Loucy (cell line): ENCODE results near the gene SETX.

Experiments
- H2AFZ ChIP-seq: fragments of 200-600 bp; sonication (generic); 2 replicates; pipeline ENCODE4 v1.6.0; 2016; ENCODE audit warnings: antibody characterized with exemption, mild to moderate bottlenecking, low read length, moderate library complexity
- H3F3A ChIP-seq: fragments of 200-600 bp; 2 replicates; pipeline ENCODE4 v1.6.0; 2016; ENCODE audit warnings: antibody characterized with exemption, low read depth, mild to moderate bottlenecking
- H3K27me3 ChIP-seq: fragments of 200-600 bp; sonication (generic); 2 replicates; pipeline ENCODE4 v1.6.1; 2014; ENCODE audit warnings: low read length, mild to moderate bottlenecking; ENCODE audit not compliant: insufficient read depth, poor library complexity, severe bottlenecking
- H3K36me3 ChIP-seq: fragments of 200-600 bp; sonication (generic); 2 replicates; pipeline ENCODE4 v1.6.1; 2016; ENCODE audit warnings: low read length; ENCODE audit not compliant: insufficient read depth
- H3K4me1 ChIP-seq: fragments of 200-600 bp; sonication (generic); 2 replicates; pipeline ENCODE4 v1.5.1; 2014; ENCODE audit warnings: low read length, mild to moderate bottlenecking; ENCODE audit not compliant: insufficient read depth, poor library complexity, severe bottlenecking
- H3K4me2 ChIP-seq: fragments of 200-600 bp; sonication (generic); 2 replicates; pipeline ENCODE4 v1.6.0; 2014; ENCODE audit warnings: antibody characterized with exemption, low read length, low read depth, mild to moderate bottlenecking; ENCODE audit not compliant: poor library complexity, severe bottlenecking
- H3K4me3 ChIP-seq: fragments of 200-600 bp; sonication (generic); 2 replicates; pipeline ENCODE4 v1.5.1; 2014; ENCODE audit warnings: low read length, mild to moderate bottlenecking, mixed read lengths; ENCODE audit not compliant: poor library complexity, severe bottlenecking
- H3K79me2 ChIP-seq: fragments of 200-600 bp; sonication (generic); 2 replicates; pipeline ENCODE4 v1.6.1; 2014; ENCODE audit warnings: low read length; ENCODE audit not compliant: insufficient read depth
- H3K9ac ChIP-seq: fragments of 200-600 bp; sonication (generic); 2 replicates; pipeline ENCODE4 v1.6.0; 2014; ENCODE audit warnings: mild to moderate bottlenecking, low read depth, low read length, moderate library complexity; ENCODE audit not compliant: poor library complexity, severe bottlenecking
- H3K9me2 ChIP-seq: fragments of 200-600 bp; sonication (generic); replicated peaks from 2 replicates; pipeline ENCODE4 v1.6.1; 2016; ENCODE audit warnings: low read depth, low read length, mixed read lengths
- H3K9me3 ChIP-seq: fragments of 200-600 bp; sonication (generic); 2 replicates; pipeline ENCODE4 v1.6.1; 2014; ENCODE audit warnings: mild to moderate bottlenecking, antibody characterized with exemption, low read length, low read depth; ENCODE audit not compliant: insufficient read depth
- H4K20me1 ChIP-seq: fragments of 200-600 bp; sonication (generic); 2 replicates; pipeline ENCODE4 v1.6.0; 2014; ENCODE audit warnings: antibody characterized with exemption, low read length, mild to moderate bottlenecking; ENCODE audit not compliant: insufficient read depth, poor library complexity, severe bottlenecking
- EZH2phosphoT487 ChIP-seq: fragments of 200-600 bp; IDR thresholded peaks from 2 replicates; pipeline ENCODE4 v1.6.1; 2018; ENCODE audit warnings: antibody characterized with exemption, mild to moderate bottlenecking, moderate library complexity, borderline replicate concordance
- TF ChIP-seq, protein P1 (sequence below): fragments of 200-600 bp; sonication (generic); conservative IDR thresholded peaks from 2 replicates; pipeline ENCODE4 v1.5.1; 2014; ENCODE audit warnings: mild to moderate bottlenecking, antibody characterized with exemption, low read length

SETX gene

DNA sequence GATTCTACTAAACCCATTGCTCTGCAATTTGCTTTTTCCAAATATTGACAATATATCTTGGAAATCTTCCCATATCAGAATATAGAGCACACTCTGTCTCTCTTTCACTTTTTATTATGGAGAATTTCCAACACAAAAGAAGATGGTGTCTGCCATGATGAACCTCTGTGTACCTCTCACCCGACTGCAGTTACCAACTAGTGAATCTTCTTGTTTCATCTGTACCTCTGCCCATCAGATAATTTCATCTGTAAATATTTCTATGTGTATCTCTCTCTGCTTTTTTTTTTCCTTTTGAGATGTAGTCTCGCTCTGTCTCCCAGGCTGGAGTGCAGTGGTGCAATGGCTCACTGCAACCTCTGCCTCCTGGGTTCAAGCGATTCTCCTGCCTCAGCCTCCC, 130.1 kb downstream of the SETX start:
- H3K9ac ChIP-seq, result no peak overlapping the region
- TF ChIP-seq EZH2phosphoT487, result no peak
- TF ChIP-seq, protein P1, sequence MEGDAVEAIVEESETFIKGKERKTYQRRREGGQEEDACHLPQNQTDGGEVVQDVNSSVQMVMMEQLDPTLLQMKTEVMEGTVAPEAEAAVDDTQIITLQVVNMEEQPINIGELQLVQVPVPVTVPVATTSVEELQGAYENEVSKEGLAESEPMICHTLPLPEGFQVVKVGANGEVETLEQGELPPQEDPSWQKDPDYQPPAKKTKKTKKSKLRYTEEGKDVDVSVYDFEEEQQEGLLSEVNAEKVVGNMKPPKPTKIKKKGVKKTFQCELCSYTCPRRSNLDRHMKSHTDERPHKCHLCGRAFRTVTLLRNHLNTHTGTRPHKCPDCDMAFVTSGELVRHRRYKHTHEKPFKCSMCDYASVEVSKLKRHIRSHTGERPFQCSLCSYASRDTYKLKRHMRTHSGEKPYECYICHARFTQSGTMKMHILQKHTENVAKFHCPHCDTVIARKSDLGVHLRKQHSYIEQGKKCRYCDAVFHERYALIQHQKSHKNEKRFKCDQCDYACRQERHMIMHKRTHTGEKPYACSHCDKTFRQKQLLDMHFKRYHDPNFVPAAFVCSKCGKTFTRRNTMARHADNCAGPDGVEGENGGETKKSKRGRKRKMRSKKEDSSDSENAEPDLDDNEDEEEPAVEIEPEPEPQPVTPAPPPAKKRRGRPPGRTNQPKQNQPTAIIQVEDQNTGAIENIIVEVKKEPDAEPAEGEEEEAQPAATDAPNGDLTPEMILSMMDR, result no peak
- no peak overlapping the region for H3K4me3 ChIP-seq
- H3K79me2 ChIP-seq, result peaks cover 15% of the 10 kb centered on the region; the same call in 1 of the 2 replicates
- H3K4me2 ChIP-seq, result no peak overlapping the region
- H3K4me1 ChIP-seq, result no peaks in the 10 kb centered on the region
- no peaks in the 10 kb centered on the region for H3F3A ChIP-seq
- H3K27me3 ChIP-seq, result no peaks in the 10 kb centered on the region
- H2AFZ ChIP-seq, result no peak overlapping the region
- H3K9me2 ChIP-seq, result no peaks in the 10 kb centered on the region
- H3K36me3 ChIP-seq, result peaks cover 42% of the 10 kb centered on the region; the same call in 1 of the 2 replicates
- no peaks in the 10 kb centered on the region for H3K9me3 ChIP-seq
- H4K20me1 ChIP-seq, result no peaks in the 10 kb centered on the region

DNA sequence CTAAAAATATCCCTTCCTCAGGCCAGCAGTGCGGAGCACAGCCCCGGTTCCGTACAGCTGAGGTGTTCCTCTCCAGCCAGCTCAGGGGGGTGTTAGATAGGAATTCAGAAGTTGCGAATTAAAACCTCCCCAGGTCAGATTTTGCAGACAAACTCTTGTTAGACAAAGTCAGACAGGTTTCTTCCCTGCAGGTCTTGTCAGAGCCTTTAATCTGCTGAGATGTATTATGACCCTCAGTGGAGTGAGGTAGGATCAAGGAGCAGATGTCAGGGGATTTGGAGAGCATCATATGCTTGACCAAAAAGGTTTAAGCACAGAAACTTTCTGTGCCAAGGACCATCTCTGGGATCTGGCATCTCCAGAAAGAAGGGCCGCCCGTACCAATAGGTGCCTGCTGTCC, 132.8 kb downstream of the SETX start:
- H3K27me3 ChIP-seq, result no peaks in the 10 kb centered on the region
- H3K9me2 ChIP-seq, result no peaks in the 10 kb centered on the region
- H3K36me3 ChIP-seq, result peaks cover 24% of the 10 kb centered on the region; the same call in 1 of the 2 replicates
- H2AFZ ChIP-seq, result no peak overlapping the region
- H3F3A ChIP-seq, result no peaks in the 10 kb centered on the region
- H3K4me3 ChIP-seq, result no peak overlapping the region
- TF ChIP-seq EZH2phosphoT487, result no peak
- TF ChIP-seq, protein P1, result no peak
- no peaks in the 10 kb centered on the region for H3K4me1 ChIP-seq
- no peaks in the 10 kb centered on the region for H4K20me1 ChIP-seq
- H3K9me3 ChIP-seq, result no peaks in the 10 kb centered on the region
- peaks cover 21% of the 10 kb centered on the region; the same call in 1 of the 2 replicates for H3K79me2 ChIP-seq
- no peak overlapping the region for H3K4me2 ChIP-seq
- H3K9ac ChIP-seq, result no peak overlapping the region

DNA sequence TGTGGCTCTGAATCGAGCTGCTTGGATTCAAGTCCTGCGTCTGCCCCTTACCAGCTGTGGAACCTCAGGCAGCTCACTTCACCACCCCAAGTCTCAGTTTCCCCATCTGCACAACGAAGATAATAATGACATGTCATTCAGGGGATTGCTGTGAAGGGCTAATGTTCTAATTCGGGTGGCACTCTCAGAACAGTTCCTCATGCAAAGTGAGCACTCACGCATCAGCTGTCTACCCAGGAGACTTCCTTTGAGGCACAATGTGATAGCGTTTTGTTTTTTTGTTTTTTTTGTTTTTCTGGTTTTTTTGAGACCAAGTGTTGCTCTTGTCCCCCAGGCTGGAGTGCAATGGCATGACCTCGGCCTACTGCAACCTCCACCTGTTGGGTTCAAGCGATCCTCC, 136.6 kb downstream of the SETX start:
- no peaks in the 10 kb centered on the region for H3K4me1 ChIP-seq
- H3K9me2 ChIP-seq, result no peaks in the 10 kb centered on the region
- H3K9me3 ChIP-seq, result no peaks in the 10 kb centered on the region
- H3K36me3 ChIP-seq, result peaks cover 13% of the 10 kb centered on the region; the same call in 1 of the 2 replicates
- no peaks in the 10 kb centered on the region for H4K20me1 ChIP-seq
- H3K4me3 ChIP-seq, result no peak overlapping the region
- no peak overlapping the region for H2AFZ ChIP-seq
- TF ChIP-seq EZH2phosphoT487, result no peak
- TF ChIP-seq, protein P1, result no peak
- no peak overlapping the region for H3K4me2 ChIP-seq
- H3K79me2 ChIP-seq, result peaks cover 26% of the 10 kb centered on the region; the same call in 1 of the 2 replicates
- H3F3A ChIP-seq, result no peaks in the 10 kb centered on the region
- no peaks in the 10 kb centered on the region for H3K27me3 ChIP-seq
- no peak overlapping the region for H3K9ac ChIP-seq
